ENCODE results near the gene ZSCAN2. TPM values are rescaled to one million over a fixed set of nuclear protein-coding genes. Genes with fewer than 3 reads are reported as not detected.
"Not testable (repeated sequence)": the region's sequence is repeated elsewhere in the genome, so short reads cannot be mapped to it uniquely, and the experiment has no call there.

Gene ZSCAN2
- total and polyA plus RNA-seq, 2 donors, result 8.4 to 17.7 TPM

DNA sequence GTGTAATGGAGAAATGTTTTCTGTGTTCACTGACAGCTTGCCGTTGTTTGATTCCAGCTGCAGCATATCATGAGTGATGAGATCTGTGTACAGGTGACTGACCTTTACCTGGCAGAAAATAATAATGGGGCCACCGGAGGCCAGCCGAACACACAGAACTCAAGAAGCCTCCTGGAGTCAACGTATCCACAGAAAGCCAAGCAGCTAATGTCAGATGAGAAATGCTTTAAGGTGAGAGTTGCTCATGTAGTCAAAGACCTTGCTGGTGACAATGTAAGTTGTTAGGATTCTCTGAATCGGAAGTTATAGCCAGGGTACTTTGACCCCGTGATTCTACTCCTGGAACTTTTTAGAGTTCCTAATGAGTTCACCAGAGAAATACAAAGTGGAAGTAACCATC lies 22.9 kb upstream of the ZSCAN2 start:
- WGBS, result 96% methylated on average over 6 of the region's 6 CpGs
- H3K4me3 ChIP-seq (ENCODE audit: low read length in 2 of 2); H3K27me3 ChIP-seq (ENCODE audit: control insufficient read depth in 2 of 2, insufficient read depth in 1 of 2, low read length in 1 of 2); H3K27ac ChIP-seq (ENCODE audit: low read depth in 1 of 2, low read length in 1 of 2); H3K4me1 ChIP-seq (ENCODE audit: control insufficient read depth in 2 of 2, insufficient read depth in 2 of 2, low read length in 2 of 2); DNase-seq (ENCODE audit: low read depth in 6 of 9, low spot score in 9 of 9); H3K9me3 ChIP-seq (ENCODE audit: control insufficient read depth in 2 of 2, insufficient read depth in 1 of 2, low read length in 1 of 2); H3K36me3 ChIP-seq (ENCODE audit: control insufficient read depth in 2 of 2, insufficient read depth in 2 of 2, low read length in 1 of 2): not testable (repeated sequence)

DNA sequence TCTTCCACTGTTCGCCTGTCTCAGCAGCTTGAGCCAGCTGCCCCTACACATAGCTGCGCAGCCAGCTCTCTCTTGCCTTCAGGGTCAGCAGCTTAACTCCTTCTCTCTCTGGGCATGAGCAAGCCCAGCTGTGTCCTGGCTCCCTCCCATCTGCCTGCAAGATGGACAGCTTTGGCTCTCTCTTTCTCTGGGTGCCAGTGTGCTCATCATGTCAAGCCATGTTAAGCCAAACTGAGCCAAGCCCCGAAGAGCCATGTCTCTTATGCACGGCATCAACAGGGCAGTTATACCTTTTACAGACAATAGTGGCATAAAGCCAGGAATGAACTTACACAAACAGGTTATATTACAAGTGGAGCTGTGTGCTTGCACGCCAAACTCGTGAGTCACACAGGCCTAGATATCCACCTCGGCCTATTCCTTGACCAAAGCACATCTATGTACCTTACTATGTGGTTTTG lies 21.5 kb upstream of the ZSCAN2 start:
- 95% methylated on average over 7 of the region's 7 CpGs for WGBS
- H3K9me3 ChIP-seq (ENCODE audit: control insufficient read depth in 2 of 2, insufficient read depth in 1 of 2, low read length in 1 of 2); H3K27me3 ChIP-seq (ENCODE audit: control insufficient read depth in 2 of 2, insufficient read depth in 1 of 2, low read length in 1 of 2); H3K4me1 ChIP-seq (ENCODE audit: control insufficient read depth in 2 of 2, insufficient read depth in 2 of 2, low read length in 2 of 2); H3K36me3 ChIP-seq (ENCODE audit: control insufficient read depth in 2 of 2, insufficient read depth in 2 of 2, low read length in 1 of 2); H3K4me3 ChIP-seq (ENCODE audit: low read length in 2 of 2); H3K27ac ChIP-seq (ENCODE audit: low read depth in 1 of 2, low read length in 1 of 2); DNase-seq (ENCODE audit: low read depth in 6 of 9, low spot score in 9 of 9): not testable (repeated sequence)

GRCh38 chr15:84581676-84582428 lies 19.0 kb upstream of the ZSCAN2 start:
- not testable (repeated sequence) for DNase-seq (ENCODE audit: low read depth in 6 of 9, low spot score in 9 of 9); H3K4me3 ChIP-seq (ENCODE audit: low read length in 2 of 2); H3K27me3 ChIP-seq (ENCODE audit: control insufficient read depth in 2 of 2, insufficient read depth in 1 of 2, low read length in 1 of 2); H3K36me3 ChIP-seq (ENCODE audit: control insufficient read depth in 2 of 2, insufficient read depth in 2 of 2, low read length in 1 of 2); H3K9me3 ChIP-seq (ENCODE audit: control insufficient read depth in 2 of 2, insufficient read depth in 1 of 2, low read length in 1 of 2); H3K27ac ChIP-seq (ENCODE audit: low read depth in 1 of 2, low read length in 1 of 2); H3K4me1 ChIP-seq (ENCODE audit: control insufficient read depth in 2 of 2, insufficient read depth in 2 of 2, low read length in 2 of 2)
- 67% methylated on average over 6 of the region's 7 CpGs for WGBS

- 89% methylated on average over 2 of the region's 2 CpGs for WGBS
- no peaks in the 10 kb centered on the region for H3K27me3 ChIP-seq (ENCODE audit: control insufficient read depth in 2 of 2, insufficient read depth in 1 of 2, low read length in 1 of 2)
- H3K27ac ChIP-seq (ENCODE audit: low read depth in 1 of 2, low read length in 1 of 2), result no peak overlapping the region
- no peak for DNase-seq (ENCODE audit: low read depth in 6 of 9, low spot score in 9 of 9)
- H3K9me3 ChIP-seq (ENCODE audit: control insufficient read depth in 2 of 2, insufficient read depth in 1 of 2, low read length in 1 of 2), result no peaks in the 10 kb centered on the region
- no peak overlapping the region for H3K4me3 ChIP-seq (ENCODE audit: low read length in 2 of 2)
- H3K36me3 ChIP-seq (ENCODE audit: control insufficient read depth in 2 of 2, insufficient read depth in 2 of 2, low read length in 1 of 2), result no peaks in the 10 kb centered on the region
- H3K4me1 ChIP-seq (ENCODE audit: control insufficient read depth in 2 of 2, insufficient read depth in 2 of 2, low read length in 2 of 2), result no peaks in the 10 kb centered on the region
These were observed 18.1 kb upstream of the ZSCAN2 start for GRCh38 chr15:84582583-84583157.

GRCh38 chr15:84583921-84584320 lies 16.9 kb upstream of the ZSCAN2 start:
- not testable (repeated sequence) for H3K4me3 ChIP-seq (ENCODE audit: low read length in 2 of 2); H3K9me3 ChIP-seq (ENCODE audit: control insufficient read depth in 2 of 2, insufficient read depth in 1 of 2, low read length in 1 of 2); DNase-seq (ENCODE audit: low read depth in 6 of 9, low spot score in 9 of 9); H3K4me1 ChIP-seq (ENCODE audit: control insufficient read depth in 2 of 2, insufficient read depth in 2 of 2, low read length in 2 of 2); H3K36me3 ChIP-seq (ENCODE audit: control insufficient read depth in 2 of 2, insufficient read depth in 2 of 2, low read length in 1 of 2); H3K27ac ChIP-seq (ENCODE audit: low read depth in 1 of 2, low read length in 1 of 2); H3K27me3 ChIP-seq (ENCODE audit: control insufficient read depth in 2 of 2, insufficient read depth in 1 of 2, low read length in 1 of 2)
- 83% methylated on average over 4 of the region's 4 CpGs for WGBS

DNA sequence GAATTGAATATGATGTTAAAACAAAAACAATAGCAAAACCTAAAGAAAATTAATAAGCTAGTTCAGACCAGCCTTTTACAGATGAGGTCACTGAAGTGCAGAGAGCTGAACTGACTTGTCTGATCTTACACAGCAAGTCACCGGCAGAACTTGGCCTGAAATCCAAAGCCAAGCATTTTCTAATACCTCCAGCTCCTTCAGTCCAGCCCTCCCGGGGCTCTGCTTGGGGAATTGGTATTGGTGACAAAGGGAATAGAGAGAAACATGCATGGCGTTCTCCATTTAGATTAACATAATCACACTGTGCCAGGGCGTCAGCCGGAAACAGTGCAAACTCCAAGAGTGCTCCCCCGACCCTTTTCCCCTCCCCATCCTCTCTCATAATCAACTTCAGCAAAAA lies 14.1 kb upstream of the ZSCAN2 start:
- Histone ChIP-seq H3K4me1 (ENCODE audit: control insufficient read depth in 2 of 2, insufficient read depth in 2 of 2, low read length in 2 of 2) (no peaks in the 10 kb centered on the region), H3K27ac (ENCODE audit: low read depth in 1 of 2, low read length in 1 of 2) (no peak overlapping the region), H3K36me3 (ENCODE audit: control insufficient read depth in 2 of 2, insufficient read depth in 2 of 2, low read length in 1 of 2) (no peaks in the 10 kb centered on the region), H3K4me3 (ENCODE audit: low read length in 2 of 2) (no peak overlapping the region), H3K27me3 (ENCODE audit: control insufficient read depth in 2 of 2, insufficient read depth in 1 of 2, low read length in 1 of 2) (no peaks in the 10 kb centered on the region), H3K9me3 (ENCODE audit: control insufficient read depth in 2 of 2, insufficient read depth in 1 of 2, low read length in 1 of 2) (no peaks in the 10 kb centered on the region)
- WGBS, result 85% methylated on average over 6 of the region's 6 CpGs
- no peak for DNase-seq (ENCODE audit: low read depth in 6 of 9, low spot score in 9 of 9)

DNA sequence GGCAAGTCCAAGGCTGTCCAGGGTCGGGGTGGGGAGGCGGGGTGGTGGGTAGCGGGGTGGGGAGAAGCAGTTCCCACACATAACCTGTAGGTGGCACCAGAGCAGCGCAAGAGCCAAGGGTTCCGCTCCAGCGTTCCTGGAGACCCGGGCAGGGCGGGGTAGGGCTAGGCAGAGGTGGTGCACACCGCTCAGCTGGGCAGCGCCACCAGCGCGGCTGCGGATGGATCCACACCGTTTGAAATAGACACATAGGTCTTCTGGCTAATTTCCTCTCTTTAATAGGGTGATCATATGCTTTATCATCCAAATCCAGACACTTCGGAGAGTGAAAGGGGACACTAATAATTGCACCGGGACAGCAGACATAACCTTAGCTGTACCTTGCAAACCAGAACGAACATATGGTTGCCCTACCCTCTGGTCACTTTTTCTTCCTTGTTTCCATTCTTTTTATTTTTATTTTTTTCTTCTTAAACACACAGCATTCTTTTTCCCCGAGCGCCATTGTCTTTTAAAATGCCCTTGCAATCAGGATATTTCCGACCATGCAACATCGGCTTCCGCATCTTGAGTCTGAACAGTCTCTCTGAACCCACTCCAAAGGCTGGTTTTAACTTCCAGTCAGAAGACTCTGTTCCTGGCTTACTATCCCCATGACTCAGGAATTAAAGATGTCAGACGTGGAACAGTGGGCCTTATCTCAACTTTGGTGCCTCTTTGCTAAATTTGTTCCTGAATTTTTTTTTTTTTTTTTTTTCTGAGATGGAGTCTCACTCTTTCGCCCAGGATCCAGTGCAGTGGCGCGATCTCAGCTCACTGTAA lies 12.5 kb upstream of the ZSCAN2 start:
- H3K27ac ChIP-seq (ENCODE audit: low read depth in 1 of 2, low read length in 1 of 2), result no peak overlapping the region
- H3K4me1 ChIP-seq (ENCODE audit: control insufficient read depth in 2 of 2, insufficient read depth in 2 of 2, low read length in 2 of 2), result no peaks in the 10 kb centered on the region
- WGBS, result 34% methylated on average over 26 of the region's 26 CpGs
- peak overlapping the region; percentile 25 to 27 for H3K4me3 ChIP-seq (ENCODE audit: low read length in 2 of 2)
- H3K36me3 ChIP-seq (ENCODE audit: control insufficient read depth in 2 of 2, insufficient read depth in 2 of 2, low read length in 1 of 2), result no peaks in the 10 kb centered on the region
- no peaks in the 10 kb centered on the region for H3K27me3 ChIP-seq (ENCODE audit: control insufficient read depth in 2 of 2, insufficient read depth in 1 of 2, low read length in 1 of 2)
- peak; percentile 63 to 90 (median 76) for DNase-seq (ENCODE audit: low read depth in 6 of 9, low spot score in 9 of 9)
- no peaks in the 10 kb centered on the region for H3K9me3 ChIP-seq (ENCODE audit: control insufficient read depth in 2 of 2, insufficient read depth in 1 of 2, low read length in 1 of 2)

DNA sequence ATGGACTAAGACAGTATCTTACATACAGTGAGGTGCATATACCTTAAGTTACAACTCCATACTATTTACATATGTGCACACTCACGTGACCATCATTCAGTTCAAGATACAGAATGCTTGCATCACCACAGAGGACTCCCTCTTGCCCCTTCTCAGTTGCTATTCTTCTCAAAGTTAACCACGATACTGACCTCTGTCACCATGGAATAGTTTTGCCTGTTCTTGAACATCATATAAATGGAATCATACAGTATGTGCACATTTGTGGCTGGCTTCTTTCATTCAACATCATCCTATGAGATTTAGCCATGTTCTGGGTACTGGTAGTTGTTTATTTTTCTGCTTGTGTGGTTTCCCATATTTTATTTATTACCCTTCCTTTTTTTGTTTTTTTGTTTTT lies 10.4 kb upstream of the ZSCAN2 start:
- 96% methylated on average over 2 of the region's 2 CpGs for WGBS
- no peak overlapping the region for H3K4me3 ChIP-seq (ENCODE audit: low read length in 2 of 2)
- no peaks in the 10 kb centered on the region for H3K27me3 ChIP-seq (ENCODE audit: control insufficient read depth in 2 of 2, insufficient read depth in 1 of 2, low read length in 1 of 2)
- peaks cover 0 to 8% of the 10 kb centered on the region in 2 donors for H3K4me1 ChIP-seq (ENCODE audit: control insufficient read depth in 2 of 2, insufficient read depth in 2 of 2, low read length in 2 of 2)
- H3K36me3 ChIP-seq (ENCODE audit: control insufficient read depth in 2 of 2, insufficient read depth in 2 of 2, low read length in 1 of 2), result no peaks in the 10 kb centered on the region
- peaks cover 0 to 5% of the 10 kb centered on the region in 2 donors for H3K9me3 ChIP-seq (ENCODE audit: control insufficient read depth in 2 of 2, insufficient read depth in 1 of 2, low read length in 1 of 2)
- DNase-seq (ENCODE audit: low read depth in 6 of 9, low spot score in 9 of 9), result no peak
- no peak overlapping the region for H3K27ac ChIP-seq (ENCODE audit: low read depth in 1 of 2, low read length in 1 of 2)

- WGBS, result 100% methylated on average over 1 of the region's 1 CpG
- Histone ChIP-seq H3K9me3 (ENCODE audit: control insufficient read depth in 2 of 2, insufficient read depth in 1 of 2, low read length in 1 of 2) (peaks cover 0 to 5% of the 10 kb centered on the region in 2 donors), H3K27me3 (ENCODE audit: control insufficient read depth in 2 of 2, insufficient read depth in 1 of 2, low read length in 1 of 2) (no peaks in the 10 kb centered on the region), H3K27ac (ENCODE audit: low read depth in 1 of 2, low read length in 1 of 2) (no peak overlapping the region), H3K4me1 (ENCODE audit: control insufficient read depth in 2 of 2, insufficient read depth in 2 of 2, low read length in 2 of 2) (peaks cover 0 to 12% of the 10 kb centered on the region in 2 donors), H3K4me3 (ENCODE audit: low read length in 2 of 2) (no peak overlapping the region), H3K36me3 (ENCODE audit: control insufficient read depth in 2 of 2, insufficient read depth in 2 of 2, low read length in 1 of 2) (no peaks in the 10 kb centered on the region)
- DNase-seq (ENCODE audit: low read depth in 6 of 9, low spot score in 9 of 9), result no peak
These were observed 9.0 kb upstream of the ZSCAN2 start for GRCh38 chr15:84591815-84592214.

Data from thymus (tissue), 11 donors.